WTC11 (cell line): ENCODE data around the gene SLC38A10. TPM values are rescaled to one million over a fixed set of nuclear protein-coding genes. Genes with fewer than 3 reads are reported as not detected.

Source experiments
- ATAC-seq: fragments of 200-7000 bp; cut with Tn5 transposase; 2 replicates; pipeline ENCODE4 v1.10.0; 2021; ENCODE audit warnings: mild to moderate bottlenecking, moderate library complexity
- CTCF ChIA-PET: fragments of 300-600 bp; sonication (Branson Sonifier 250); formaldehyde crosslinking; loops from one replicate; lab custom pipeline; 2021; ENCODE audit warnings: antibody characterized with exemption; lab: Charles Lee
- POLR2A ChIA-PET: fragments of 350-600 bp; sonication (Branson Sonifier 250); formaldehyde crosslinking; loops from one replicate; lab custom pipeline; 2021; ENCODE audit warnings: antibody characterized with exemption; lab: Charles Lee
- DNase-seq: peaks from one replicate; pipeline ENCODE4 v3.0.0; 2021; ENCODE audit warnings: low spot score
- H3K27ac Mint-ChIP-seq: 2 replicates; pipeline ENCODE4 v1.8.0; 2021; ENCODE audit warnings: mixed read lengths
- H3K27me3 Mint-ChIP-seq: 2 replicates; pipeline ENCODE4 v1.8.0; 2021; ENCODE audit warnings: low read depth, mild to moderate bottlenecking, moderate library complexity, mixed read lengths
- H3K36me3 Mint-ChIP-seq: 2 replicates; pipeline ENCODE4 v1.8.0; 2021; ENCODE audit warnings: mixed read lengths
- H3K4me1 Mint-ChIP-seq: 2 replicates; pipeline ENCODE4 v1.8.0; 2022; ENCODE audit warnings: mixed read lengths
- H3K4me3 Mint-ChIP-seq: 2 replicates; pipeline ENCODE4 v1.8.0; 2021; ENCODE audit warnings: mild to moderate bottlenecking, moderate library complexity, mixed read lengths
- H3K9me3 Mint-ChIP-seq: 2 replicates; pipeline ENCODE4 v1.8.0; 2021; ENCODE audit warnings: mixed read lengths
- ATF2 ChIP-seq: sonication (generic); formaldehyde crosslinking; IDR thresholded peaks from 2 replicates; pipeline ENCODE4 v1.8.1; 2022; ENCODE audit warnings: low read depth, missing genetic modification reagents, borderline replicate concordance
- E2F1 ChIP-seq: sonication (generic); formaldehyde crosslinking; IDR thresholded peaks from 2 replicates; pipeline ENCODE4 v1.8.0; 2022; ENCODE audit warnings: mild to moderate bottlenecking, missing genetic modification reagents
- ELF4 ChIP-seq: sonication (generic); formaldehyde crosslinking; IDR thresholded peaks from 2 replicates; pipeline ENCODE4 v1.8.1; 2022; ENCODE audit warnings: low read depth, mild to moderate bottlenecking, moderate library complexity, missing genetic modification reagents
- EMX1 ChIP-seq: fragments of 250-450 bp; sonication (Bioruptor Pico); IDR thresholded peaks from 2 replicates; pipeline ENCODE4 v1.8.0; 2021; ENCODE audit warnings: mild to moderate bottlenecking
- JAZF1 ChIP-seq: fragments of 250-450 bp; sonication (Bioruptor Pico); IDR thresholded peaks from 2 replicates; pipeline ENCODE4 v1.9.0; 2021; ENCODE audit warnings: moderate library complexity, mild to moderate bottlenecking, inconsistent platforms
- MYBL2 ChIP-seq: sonication (generic); formaldehyde crosslinking; IDR thresholded peaks from 2 replicates; pipeline ENCODE4 v1.8.1; 2023; ENCODE audit warnings: mild to moderate bottlenecking, moderate library complexity, missing genetic modification reagents
- RELA ChIP-seq: sonication (generic); formaldehyde crosslinking; IDR thresholded peaks from 2 replicates; pipeline ENCODE4 v1.8.1; 2022; ENCODE audit warnings: missing genetic modification reagents, mild to moderate bottlenecking, borderline replicate concordance
- SOX15 ChIP-seq: fragments of 250-450 bp; sonication (Bioruptor Pico); IDR thresholded peaks from 2 replicates; pipeline ENCODE4 v1.9.0; 2021; ENCODE audit warnings: mild to moderate bottlenecking
- ZNF416 ChIP-seq: fragments of 250-450 bp; sonication (Bioruptor Pico); IDR thresholded peaks from 2 replicates; pipeline ENCODE4 v1.9.0; 2021; ENCODE audit warnings: mild to moderate bottlenecking, inconsistent platforms
- ZNF512 ChIP-seq: sonication (generic); formaldehyde crosslinking; IDR thresholded peaks from 2 replicates; pipeline ENCODE4 v1.8.1; 2022; ENCODE audit warnings: missing genetic modification reagents, borderline replicate concordance
- ZSCAN18 ChIP-seq: fragments of 250-450 bp; sonication (Bioruptor Pico); IDR thresholded peaks from 2 replicates; pipeline ENCODE4 v2.1.2; 2022; ENCODE audit warnings: mild to moderate bottlenecking, moderate library complexity
- total RNA-seq: library from RNA; stranded (reverse); gene quantifications from 3 replicates; pipeline ENCODE4 v1.2.3, GENCODE V29; 2021
- TF ChIP-seq, protein P1 (sequence below): fragments of 200-600 bp; IDR thresholded peaks from 2 replicates; pipeline ENCODE4 v1.8.0; 2022; ENCODE audit warnings: antibody characterized with exemption
- TF ChIP-seq, protein P2 (sequence below): fragments of 250-450 bp; sonication (Bioruptor Pico); IDR thresholded peaks from 2 replicates; pipeline ENCODE4 v1.9.0; 2021; ENCODE audit warnings: mild to moderate bottlenecking

SLC38A10 gene
- total RNA-seq, 1 experiment from 2014 or later = 47.0 TPM

- no peak for TF ChIP-seq ZNF512 (CRISPR knock-in tag)
- no peak for TF ChIP-seq ZSCAN18
- TF ChIP-seq EMX1 (CRISPR knock-in tag) = no peak
- no peak for TF ChIP-seq MYBL2
- TF ChIP-seq, protein P1, sequence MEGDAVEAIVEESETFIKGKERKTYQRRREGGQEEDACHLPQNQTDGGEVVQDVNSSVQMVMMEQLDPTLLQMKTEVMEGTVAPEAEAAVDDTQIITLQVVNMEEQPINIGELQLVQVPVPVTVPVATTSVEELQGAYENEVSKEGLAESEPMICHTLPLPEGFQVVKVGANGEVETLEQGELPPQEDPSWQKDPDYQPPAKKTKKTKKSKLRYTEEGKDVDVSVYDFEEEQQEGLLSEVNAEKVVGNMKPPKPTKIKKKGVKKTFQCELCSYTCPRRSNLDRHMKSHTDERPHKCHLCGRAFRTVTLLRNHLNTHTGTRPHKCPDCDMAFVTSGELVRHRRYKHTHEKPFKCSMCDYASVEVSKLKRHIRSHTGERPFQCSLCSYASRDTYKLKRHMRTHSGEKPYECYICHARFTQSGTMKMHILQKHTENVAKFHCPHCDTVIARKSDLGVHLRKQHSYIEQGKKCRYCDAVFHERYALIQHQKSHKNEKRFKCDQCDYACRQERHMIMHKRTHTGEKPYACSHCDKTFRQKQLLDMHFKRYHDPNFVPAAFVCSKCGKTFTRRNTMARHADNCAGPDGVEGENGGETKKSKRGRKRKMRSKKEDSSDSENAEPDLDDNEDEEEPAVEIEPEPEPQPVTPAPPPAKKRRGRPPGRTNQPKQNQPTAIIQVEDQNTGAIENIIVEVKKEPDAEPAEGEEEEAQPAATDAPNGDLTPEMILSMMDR = no peak
Measured at GRCh38 chr17:81243333-81243664, 51.8 kb downstream of the SLC38A10 start (continued).

GRCh38 chr17:81242421-81243332 lies 52.4 kb downstream of the SLC38A10 start:
- H3K36me3 Mint-ChIP-seq = no peaks in the 10 kb centered on the region
- H3K4me3 Mint-ChIP-seq = no peak overlapping the region
- ATAC-seq (no peak), DNase-seq (no peak)
- H3K9me3 Mint-ChIP-seq = no peaks in the 10 kb centered on the region
- no peak for TF ChIP-seq ELF4 (CRISPR knock-in tag)
- TF ChIP-seq SOX15 (CRISPR knock-in tag) = no peak
- no peak for TF ChIP-seq JAZF1 (CRISPR knock-in tag)
- TF ChIP-seq, protein P2, sequence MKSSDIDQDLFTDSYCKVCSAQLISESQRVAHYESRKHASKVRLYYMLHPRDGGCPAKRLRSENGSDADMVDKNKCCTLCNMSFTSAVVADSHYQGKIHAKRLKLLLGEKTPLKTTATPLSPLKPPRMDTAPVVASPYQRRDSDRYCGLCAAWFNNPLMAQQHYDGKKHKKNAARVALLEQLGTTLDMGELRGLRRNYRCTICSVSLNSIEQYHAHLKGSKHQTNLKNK = no peak
- no peak for TF ChIP-seq ZNF416 (CRISPR knock-in tag)
- TF ChIP-seq ATF2 (CRISPR knock-in tag) = no peak
- TF ChIP-seq E2F1 (CRISPR knock-in tag) = no peak
- 0 out of 2 replicates have a peak, but pooled peaks have one; percentile 32 for TF ChIP-seq RELA (CRISPR knock-in tag)
- H3K27ac Mint-ChIP-seq = peak overlapping the region; percentile 45; the same call in 1 of the 2 replicates
- CTCF ChIA-PET = interaction anchor here (0.8 to 2.8 kb wide), 3 partner anchors 16 to 242 kb away, joined by 3 to 7 read pairs (median 6); no protein-coding TSS in a partner anchor
- H3K4me1 Mint-ChIP-seq = peaks cover 27% of the 10 kb centered on the region
- H3K27me3 Mint-ChIP-seq = no peaks in the 10 kb centered on the region
- POLR2A ChIA-PET = interaction anchor here (0.5 kb wide), 1 partner anchor 265 kb away, joined by 4 read pairs; no protein-coding TSS in a partner anchor
